Hematopoietic multipotent progenitor cell treated with erythropoietin and hydrocortisone succinate and interleukin-3 and kit ligand, for 4 days (in vitro differentiated cells): ENCODE data around the gene BCOR.

Experiments used
- DNase-seq: peaks from one replicate; pipeline ENCODE4 v3.0.0-alpha.2; 2015

The BCOR gene

GRCh38 chrX:40015693-40016092 is 82.1 kb downstream of the BCOR start:
- peak; percentile 14 for DNase-seq

GRCh38 chrX:40013266-40014195 is 84.2 kb downstream of the BCOR start:
- DNase-seq = peak; percentile 80

- peak; percentile 43 for DNase-seq
These were observed 84.9 kb downstream of the BCOR start for GRCh38 chrX:40012868-40013265.

- peak; percentile 20 for DNase-seq
These were observed 85.5 kb downstream of the BCOR start for GRCh38 chrX:40012039-40012867.

GRCh38 chrX:40011322-40012038 is 86.3 kb downstream of the BCOR start:
- DNase-seq = peak; percentile 34

- DNase-seq = peak; percentile 70
These were observed 87.0 kb downstream of the BCOR start for GRCh38 chrX:40010550-40011321.

- peak; percentile 8 for DNase-seq
These were observed 87.9 kb downstream of the BCOR start for GRCh38 chrX:40009890-40010289.

GRCh38 chrX:40009462-40009851 is 88.3 kb downstream of the BCOR start:
- no peak for DNase-seq

- DNase-seq = peak; percentile 60
These were observed 88.8 kb downstream of the BCOR start for GRCh38 chrX:40008791-40009461.

- DNase-seq = no peak
These were observed 89.7 kb downstream of the BCOR start for GRCh38 chrX:40007756-40008705.

GRCh38 chrX:40007131-40007755 is 90.5 kb downstream of the BCOR start:
- DNase-seq = no peak

GRCh38 chrX:40006106-40007017 is 91.4 kb downstream of the BCOR start:
- peak; percentile 71 for DNase-seq

GRCh38 chrX:40005292-40006011 is 92.3 kb downstream of the BCOR start:
- peak; percentile 7 for DNase-seq

GRCh38 chrX:40004921-40005291 is 92.9 kb downstream of the BCOR start:
- peak; percentile 48 for DNase-seq

- DNase-seq = no peak
These were observed 93.6 kb downstream of the BCOR start for GRCh38 chrX:40004246-40004535.

- peak; percentile 7 for DNase-seq
These were observed 94.1 kb downstream of the BCOR start for GRCh38 chrX:40003428-40004245.

GRCh38 chrX:40003071-40003427 is 94.7 kb downstream of the BCOR start:
- DNase-seq = no peak
